ENCODE data around the gene E2F6.

E2F6 gene

DNA sequence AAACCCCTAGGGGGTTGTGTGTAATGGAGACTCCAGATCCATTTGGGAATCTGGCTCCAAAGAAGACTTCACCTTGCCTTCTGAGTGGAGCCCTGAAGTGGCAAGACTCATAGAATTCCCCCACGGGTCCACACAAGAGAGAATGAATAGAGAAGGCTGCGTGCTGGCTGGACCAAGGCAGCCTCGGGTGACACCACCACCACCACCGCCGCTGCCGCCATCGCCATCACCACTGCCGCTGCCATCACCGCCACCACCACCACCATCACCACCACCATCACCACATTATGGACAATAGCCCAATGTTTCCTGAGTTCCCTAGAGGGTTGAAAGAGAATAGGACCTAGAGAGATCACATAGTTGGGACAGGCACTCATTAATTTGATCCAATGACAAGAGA lies 63.5 kb downstream of the E2F6 start:
- no peak for TF ChIP-seq CTCF (IDR thresholded peaks at IDR 0.05; ENCODE audit: control insufficient read depth, insufficient read depth, low read depth, low read length, missing control alignments)
- H3K4me3 ChIP-seq (ENCODE audit: control insufficient read depth, low read depth, low read length): no peak overlapping the region
- DNase-seq (ENCODE audit: low read depth): no peak

DNA sequence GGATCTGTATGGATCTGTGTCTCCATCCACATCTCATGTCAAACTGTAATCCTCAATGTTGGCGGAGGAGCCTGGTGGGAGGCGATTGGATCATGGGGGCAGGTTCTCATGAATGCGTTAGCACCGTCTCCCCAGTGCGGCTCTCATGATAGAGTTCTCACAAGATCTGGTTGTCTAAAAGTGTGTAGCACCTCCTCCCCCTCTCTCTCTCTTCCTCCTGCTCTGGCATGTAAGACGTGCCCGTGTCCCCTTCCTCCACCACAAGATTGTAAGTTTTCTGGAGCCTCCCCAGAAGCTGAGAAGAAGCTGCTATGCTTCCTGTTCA lies 66.6 kb downstream of the E2F6 start:
- H3K4me3 ChIP-seq (ENCODE audit: control insufficient read depth, low read depth, low read length): no peak overlapping the region
- no peak for DNase-seq (ENCODE audit: low read depth)
- TF ChIP-seq CTCF (IDR thresholded peaks at IDR 0.05; ENCODE audit: control insufficient read depth, insufficient read depth, low read depth, low read length, missing control alignments): no peak

- DNase-seq (ENCODE audit: low read depth): no peak
- no peak for TF ChIP-seq CTCF (IDR thresholded peaks at IDR 0.05; ENCODE audit: control insufficient read depth, insufficient read depth, low read depth, low read length, missing control alignments)
- no peak overlapping the region for H3K4me3 ChIP-seq (ENCODE audit: control insufficient read depth, low read depth, low read length)
Measured at GRCh38 chr2:11398750-11399437, 67.1 kb downstream of the E2F6 start.

GRCh38 chr2:11397513-11397912 lies 68.4 kb downstream of the E2F6 start:
- DNase-seq (ENCODE audit: low read depth): no peak
- no peak overlapping the region for H3K4me3 ChIP-seq (ENCODE audit: control insufficient read depth, low read depth, low read length)
- no peak for TF ChIP-seq CTCF (IDR thresholded peaks at IDR 0.05; ENCODE audit: control insufficient read depth, insufficient read depth, low read depth, low read length, missing control alignments)

GRCh38 chr2:11396467-11397445 lies 69.2 kb downstream of the E2F6 start:
- H3K4me3 ChIP-seq (ENCODE audit: control insufficient read depth, low read depth, low read length): no peak overlapping the region
- no peak for DNase-seq (ENCODE audit: low read depth)
- TF ChIP-seq CTCF (IDR thresholded peaks at IDR 0.05; ENCODE audit: control insufficient read depth, insufficient read depth, low read depth, low read length, missing control alignments): no peak

GRCh38 chr2:11396021-11396420 lies 69.9 kb downstream of the E2F6 start:
- no peak for TF ChIP-seq CTCF (IDR thresholded peaks at IDR 0.05; ENCODE audit: control insufficient read depth, insufficient read depth, low read depth, low read length, missing control alignments)
- H3K4me3 ChIP-seq (ENCODE audit: control insufficient read depth, low read depth, low read length): no peak overlapping the region
- no peak for DNase-seq (ENCODE audit: low read depth)
